HL-60 (cell line): ENCODE data around the gene PTGER3.

ENCODE experiments used
- DNase-seq, 2 experiments: peaks; one replicate each; pipeline ENCODE4 v3.0.0-alpha.2; 2010 to 2020; ENCODE audit warnings: low read depth in 1 of 2, low spot score in 1 of 2
- H3K27ac ChIP-seq: fragments of 250-450 bp; sonication (Bioruptor Pico); replicated peaks from 2 replicates; pipeline ENCODE4 v1.5.1; 2020; ENCODE audit warnings: mild to moderate bottlenecking, moderate library complexity
- H3K27me3 ChIP-seq: fragments of 250-450 bp; sonication (Bioruptor Pico); 2 replicates; pipeline ENCODE4 v1.5.1; 2021; ENCODE audit warnings: mild to moderate bottlenecking, moderate library complexity; ENCODE audit not compliant: insufficient read depth, poor library complexity, severe bottlenecking
- H3K4me3 ChIP-seq: replicated peaks from 2 replicates; pipeline ENCODE4 v1.5.1; 2011; ENCODE audit warnings: mild to moderate bottlenecking, control low read depth, low read length; ENCODE audit not compliant: insufficient read depth
- GABPA ChIP-seq: IDR thresholded peaks from 2 replicates; pipeline ENCODE4 v1.6.1; 2012; ENCODE audit warnings: low read depth
- POLR2AphosphoS5 ChIP-seq: IDR thresholded peaks from 2 replicates; pipeline ENCODE4 v1.6.1; 2012; ENCODE audit warnings: low read depth
- SPI1 ChIP-seq: IDR thresholded peaks from 2 replicates; pipeline ENCODE4 v1.6.1; 2012; ENCODE audit warnings: low read depth, mild to moderate bottlenecking, borderline replicate concordance
- TF ChIP-seq, protein P1 (sequence below): IDR thresholded peaks from 2 replicates; pipeline ENCODE4 v1.6.1; 2012; ENCODE audit warnings: low read depth; ENCODE audit not compliant: insufficient replicate concordance
- TF ChIP-seq, protein P2 (sequence below): IDR thresholded peaks from one replicate; pipeline ENCODE4 v1.5.1; 2011; ENCODE audit warnings: low read length, control low read depth, inconsistent platforms; ENCODE audit not compliant: insufficient read depth

Gene PTGER3

DNA sequence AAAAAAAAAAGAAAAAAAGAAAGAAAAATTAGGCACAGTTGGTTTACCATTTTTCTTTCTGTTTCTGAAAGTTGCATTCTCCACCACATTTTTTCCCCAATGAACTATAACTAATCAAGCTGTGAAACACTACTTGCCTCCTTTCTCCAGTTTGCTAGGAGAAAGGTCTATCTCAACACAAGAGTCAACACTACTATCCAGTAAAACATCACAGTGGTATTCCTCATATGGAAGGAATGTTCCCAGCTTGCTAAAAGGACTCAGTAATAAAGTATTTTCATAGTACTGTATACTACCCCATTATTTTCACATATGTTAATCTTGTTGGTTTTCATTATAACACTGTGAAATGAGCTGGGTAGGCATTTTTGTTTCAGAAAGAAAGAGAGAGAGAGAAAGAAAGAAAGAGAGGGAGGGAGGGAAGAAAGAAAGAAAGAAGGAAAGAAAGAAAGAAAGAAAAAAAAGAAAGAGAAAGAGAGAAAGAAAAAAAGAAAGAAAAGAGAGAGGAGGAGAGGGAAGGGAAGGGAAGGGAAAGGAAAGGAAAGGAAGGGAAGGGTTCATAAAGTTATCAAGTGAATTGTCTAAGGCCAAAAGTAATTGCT is 7.9 kb downstream of the PTGER3 start:
- TF ChIP-seq POLR2AphosphoS5 (no peak), SPI1 (no peak), GABPA (no peak)
- TF ChIP-seq, protein P1, sequence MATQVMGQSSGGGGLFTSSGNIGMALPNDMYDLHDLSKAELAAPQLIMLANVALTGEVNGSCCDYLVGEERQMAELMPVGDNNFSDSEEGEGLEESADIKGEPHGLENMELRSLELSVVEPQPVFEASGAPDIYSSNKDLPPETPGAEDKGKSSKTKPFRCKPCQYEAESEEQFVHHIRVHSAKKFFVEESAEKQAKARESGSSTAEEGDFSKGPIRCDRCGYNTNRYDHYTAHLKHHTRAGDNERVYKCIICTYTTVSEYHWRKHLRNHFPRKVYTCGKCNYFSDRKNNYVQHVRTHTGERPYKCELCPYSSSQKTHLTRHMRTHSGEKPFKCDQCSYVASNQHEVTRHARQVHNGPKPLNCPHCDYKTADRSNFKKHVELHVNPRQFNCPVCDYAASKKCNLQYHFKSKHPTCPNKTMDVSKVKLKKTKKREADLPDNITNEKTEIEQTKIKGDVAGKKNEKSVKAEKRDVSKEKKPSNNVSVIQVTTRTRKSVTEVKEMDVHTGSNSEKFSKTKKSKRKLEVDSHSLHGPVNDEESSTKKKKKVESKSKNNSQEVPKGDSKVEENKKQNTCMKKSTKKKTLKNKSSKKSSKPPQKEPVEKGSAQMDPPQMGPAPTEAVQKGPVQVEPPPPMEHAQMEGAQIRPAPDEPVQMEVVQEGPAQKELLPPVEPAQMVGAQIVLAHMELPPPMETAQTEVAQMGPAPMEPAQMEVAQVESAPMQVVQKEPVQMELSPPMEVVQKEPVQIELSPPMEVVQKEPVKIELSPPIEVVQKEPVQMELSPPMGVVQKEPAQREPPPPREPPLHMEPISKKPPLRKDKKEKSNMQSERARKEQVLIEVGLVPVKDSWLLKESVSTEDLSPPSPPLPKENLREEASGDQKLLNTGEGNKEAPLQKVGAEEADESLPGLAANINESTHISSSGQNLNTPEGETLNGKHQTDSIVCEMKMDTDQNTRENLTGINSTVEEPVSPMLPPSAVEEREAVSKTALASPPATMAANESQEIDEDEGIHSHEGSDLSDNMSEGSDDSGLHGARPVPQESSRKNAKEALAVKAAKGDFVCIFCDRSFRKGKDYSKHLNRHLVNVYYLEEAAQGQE = no peak
- TF ChIP-seq, protein P2, sequence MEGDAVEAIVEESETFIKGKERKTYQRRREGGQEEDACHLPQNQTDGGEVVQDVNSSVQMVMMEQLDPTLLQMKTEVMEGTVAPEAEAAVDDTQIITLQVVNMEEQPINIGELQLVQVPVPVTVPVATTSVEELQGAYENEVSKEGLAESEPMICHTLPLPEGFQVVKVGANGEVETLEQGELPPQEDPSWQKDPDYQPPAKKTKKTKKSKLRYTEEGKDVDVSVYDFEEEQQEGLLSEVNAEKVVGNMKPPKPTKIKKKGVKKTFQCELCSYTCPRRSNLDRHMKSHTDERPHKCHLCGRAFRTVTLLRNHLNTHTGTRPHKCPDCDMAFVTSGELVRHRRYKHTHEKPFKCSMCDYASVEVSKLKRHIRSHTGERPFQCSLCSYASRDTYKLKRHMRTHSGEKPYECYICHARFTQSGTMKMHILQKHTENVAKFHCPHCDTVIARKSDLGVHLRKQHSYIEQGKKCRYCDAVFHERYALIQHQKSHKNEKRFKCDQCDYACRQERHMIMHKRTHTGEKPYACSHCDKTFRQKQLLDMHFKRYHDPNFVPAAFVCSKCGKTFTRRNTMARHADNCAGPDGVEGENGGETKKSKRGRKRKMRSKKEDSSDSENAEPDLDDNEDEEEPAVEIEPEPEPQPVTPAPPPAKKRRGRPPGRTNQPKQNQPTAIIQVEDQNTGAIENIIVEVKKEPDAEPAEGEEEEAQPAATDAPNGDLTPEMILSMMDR = no peak
- DNase-seq = no peak
- Histone ChIP-seq H3K4me3 (no peak overlapping the region), H3K27ac (no peak overlapping the region), H3K27me3 (peaks cover 9% of the 10 kb centered on the region)

- TF ChIP-seq, protein P1 = no peak
- TF ChIP-seq POLR2AphosphoS5 (no peak), SPI1 (no peak), GABPA (no peak)
- TF ChIP-seq, protein P2 = no peak
- H3K27me3 ChIP-seq = peaks cover 7% of the 10 kb centered on the region
Measured at GRCh38 chr1:71038942-71039341, 8.7 kb downstream of the PTGER3 start.

GRCh38 chr1:71037829-71038620 is 9.6 kb downstream of the PTGER3 start:
- no peak overlapping the region for H3K27ac ChIP-seq
- DNase-seq = no peak
- TF ChIP-seq, protein P2 = no peak
- TF ChIP-seq GABPA (no peak), SPI1 (no peak), POLR2AphosphoS5 (no peak)
- TF ChIP-seq, protein P1 = no peak
- peaks cover 6% of the 10 kb centered on the region for H3K27me3 ChIP-seq
- no peak overlapping the region for H3K4me3 ChIP-seq

More at GRCh38 chr1:71038942-71039341, 8.7 kb downstream of the PTGER3 start:
- no peak overlapping the region for H3K27ac ChIP-seq
- DNase-seq = no peak
- H3K4me3 ChIP-seq = no peak overlapping the region
